Measurements from ENCODE around the gene SEMA3D. TPM values are rescaled to one million over a fixed set of nuclear protein-coding genes. Genes with fewer than 3 reads are reported as not detected.
"Not testable (repeated sequence)": the region's sequence is repeated elsewhere in the genome, so short reads cannot be mapped to it uniquely, and the experiment has no call there.

SEMA3D gene
- total and polyA plus RNA-seq, 2 donors (not counting 1 experiment from before 2014, with no cell fraction given) = 0.46 to 0.59 TPM

DNA sequence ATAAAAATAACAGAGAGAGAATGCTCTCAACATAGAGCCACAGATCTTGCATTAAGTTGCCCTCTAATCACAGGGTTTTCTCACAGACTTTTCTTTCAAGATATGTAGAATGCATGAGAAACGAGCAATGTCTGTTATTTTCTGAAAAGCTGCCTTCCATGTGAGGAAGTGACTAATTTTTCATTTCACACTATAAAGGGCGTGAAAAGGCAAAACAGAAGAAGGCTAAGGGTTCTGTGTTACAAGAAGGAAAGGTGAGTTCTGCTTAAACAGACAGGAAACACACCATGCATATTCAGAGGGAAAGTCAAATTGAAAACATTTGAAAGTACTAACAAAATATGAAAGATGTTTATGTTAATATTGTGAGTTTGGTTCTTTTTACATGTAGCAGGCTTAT, 189.2 kb downstream of the SEMA3D start:
- CTCF ChIA-PET = no interaction called here
- H3K79me2 ChIP-seq (ENCODE audit: control insufficient read depth, insufficient read depth, low read length) = no peaks in the 10 kb centered on the region
- no peak for DNase-seq
- H3K9me3 ChIP-seq (ENCODE audit: control extremely low read depth in 1 of 3, control insufficient read depth in 2 of 3, insufficient read depth in 1 of 3, low read length in 2 of 3) = peaks cover 0 to 3% (median 0%) of the 10 kb centered on the region in 3 donors
- POLR2A ChIA-PET = no interaction called here
- no peak overlapping the region for H3K4me2 ChIP-seq (replicated peaks; ENCODE audit: low read depth, low read length, poor library complexity, severe bottlenecking)
- no peaks in the 10 kb centered on the region for H3K4me1 ChIP-seq (ENCODE audit: control insufficient read depth in 2 of 2, insufficient read depth in 2 of 2, low read length in 2 of 2)
- H3K36me3 ChIP-seq (replicated peaks in 1 of 2; ENCODE audit: control extremely low read depth in 1 of 2, control insufficient read depth in 1 of 2, extremely low read depth in 1 of 2, insufficient read depth in 2 of 2, low read length in 1 of 2) = no peaks in the 10 kb centered on the region
- TF ChIP-seq, protein P1, sequence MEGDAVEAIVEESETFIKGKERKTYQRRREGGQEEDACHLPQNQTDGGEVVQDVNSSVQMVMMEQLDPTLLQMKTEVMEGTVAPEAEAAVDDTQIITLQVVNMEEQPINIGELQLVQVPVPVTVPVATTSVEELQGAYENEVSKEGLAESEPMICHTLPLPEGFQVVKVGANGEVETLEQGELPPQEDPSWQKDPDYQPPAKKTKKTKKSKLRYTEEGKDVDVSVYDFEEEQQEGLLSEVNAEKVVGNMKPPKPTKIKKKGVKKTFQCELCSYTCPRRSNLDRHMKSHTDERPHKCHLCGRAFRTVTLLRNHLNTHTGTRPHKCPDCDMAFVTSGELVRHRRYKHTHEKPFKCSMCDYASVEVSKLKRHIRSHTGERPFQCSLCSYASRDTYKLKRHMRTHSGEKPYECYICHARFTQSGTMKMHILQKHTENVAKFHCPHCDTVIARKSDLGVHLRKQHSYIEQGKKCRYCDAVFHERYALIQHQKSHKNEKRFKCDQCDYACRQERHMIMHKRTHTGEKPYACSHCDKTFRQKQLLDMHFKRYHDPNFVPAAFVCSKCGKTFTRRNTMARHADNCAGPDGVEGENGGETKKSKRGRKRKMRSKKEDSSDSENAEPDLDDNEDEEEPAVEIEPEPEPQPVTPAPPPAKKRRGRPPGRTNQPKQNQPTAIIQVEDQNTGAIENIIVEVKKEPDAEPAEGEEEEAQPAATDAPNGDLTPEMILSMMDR (IDR thresholded peaks at IDR 0.05) = no peak
- TF ChIP-seq EZH2 (IDR thresholded peaks at IDR 0.05; ENCODE audit: borderline replicate concordance, insufficient read depth, low read depth, low read length, poor library complexity, severe bottlenecking) = no peak
- Mint-ChIP-seq H3K27ac (no peak overlapping the region), H3K4me1 (no peaks in the 10 kb centered on the region), H3K4me3 (no peak overlapping the region), H3K9me3 (ENCODE audit: insufficient read depth) (no peaks in the 10 kb centered on the region), H3K27me3 (no peaks in the 10 kb centered on the region)
- no CpG with 5 or more reads among the region's 2 CpGs for WGBS (ENCODE audit: insufficient coverage)
- no peak for ATAC-seq (ENCODE audit: low read depth)
- no peaks in the 10 kb centered on the region for H3K27me3 ChIP-seq (replicated peaks in 1 of 4; ENCODE audit: control extremely low read depth in 1 of 4, control insufficient read depth in 3 of 4, insufficient read depth in 4 of 4, low read length in 3 of 4)
- H3K9ac ChIP-seq (ENCODE audit: low read length) = no peak overlapping the region
- H4K20me1 ChIP-seq (ENCODE audit: control insufficient read depth, insufficient read depth, low read length, poor library complexity, severe bottlenecking) = no peaks in the 10 kb centered on the region
- no peak overlapping the region for H3K4me3 ChIP-seq (ENCODE audit: control extremely low read depth in 1 of 5, extremely low read depth in 1 of 5, insufficient read depth in 1 of 5, low read depth in 2 of 5, low read length in 4 of 5)
- intact Hi-C loops (cut with micrococcal nuclease) = no loop called here
- no peak overlapping the region for H2AFZ ChIP-seq (ENCODE audit: insufficient read depth, low read depth, low read length, poor library complexity, severe bottlenecking)
- no peak overlapping the region for H3K27ac ChIP-seq (ENCODE audit: low read length in 2 of 2)

DNA sequence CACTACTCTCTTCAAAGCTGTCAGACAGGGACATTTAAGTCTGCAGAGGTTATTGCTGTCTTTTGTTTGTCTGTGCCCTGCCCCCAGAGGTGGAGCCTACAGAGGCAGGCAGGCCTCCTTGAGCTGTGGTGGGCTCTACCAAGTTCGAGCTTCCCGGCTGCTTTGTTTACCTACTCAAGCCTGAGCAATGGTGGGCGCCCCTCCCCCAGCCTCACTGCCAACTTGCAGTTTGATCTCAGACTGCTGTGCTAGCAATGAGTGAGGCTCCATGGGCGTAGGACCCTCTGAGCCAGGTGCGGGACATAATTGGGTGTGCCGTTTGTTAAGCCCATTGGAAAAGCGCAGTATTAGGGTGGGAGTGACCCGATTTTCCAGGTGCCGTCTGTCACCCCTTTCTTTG, 193.9 kb downstream of the SEMA3D start:
- H3K4me3 ChIP-seq (ENCODE audit: control extremely low read depth in 1 of 5, extremely low read depth in 1 of 5, insufficient read depth in 1 of 5, low read depth in 2 of 5, low read length in 4 of 5); H2AFZ ChIP-seq (ENCODE audit: insufficient read depth, low read depth, low read length, poor library complexity, severe bottlenecking); H3K27me3 Mint-ChIP-seq; H3K27ac Mint-ChIP-seq; H3K36me3 ChIP-seq (replicated peaks in 1 of 2; ENCODE audit: control extremely low read depth in 1 of 2, control insufficient read depth in 1 of 2, extremely low read depth in 1 of 2, insufficient read depth in 2 of 2, low read length in 1 of 2); intact Hi-C loops (cut with micrococcal nuclease); H3K9me3 ChIP-seq (ENCODE audit: control extremely low read depth in 1 of 3, control insufficient read depth in 2 of 3, insufficient read depth in 1 of 3, low read length in 2 of 3); H3K4me1 Mint-ChIP-seq; ATAC-seq (ENCODE audit: low read depth); H3K27me3 ChIP-seq (replicated peaks in 1 of 4; ENCODE audit: control extremely low read depth in 1 of 4, control insufficient read depth in 3 of 4, insufficient read depth in 4 of 4, low read length in 3 of 4); H3K27ac ChIP-seq (ENCODE audit: low read length in 2 of 2); H4K20me1 ChIP-seq (ENCODE audit: control insufficient read depth, insufficient read depth, low read length, poor library complexity, severe bottlenecking); H3K79me2 ChIP-seq (ENCODE audit: control insufficient read depth, insufficient read depth, low read length); DNase-seq; H3K9ac ChIP-seq (ENCODE audit: low read length); POLR2A ChIA-PET; H3K9me3 Mint-ChIP-seq (ENCODE audit: insufficient read depth); H3K4me3 Mint-ChIP-seq; H3K4me1 ChIP-seq (ENCODE audit: control insufficient read depth in 2 of 2, insufficient read depth in 2 of 2, low read length in 2 of 2); H3K4me2 ChIP-seq (replicated peaks; ENCODE audit: low read depth, low read length, poor library complexity, severe bottlenecking): not testable (repeated sequence)
- CTCF ChIA-PET = interaction anchor here (1.0 kb wide), 1 partner anchor 34 kb away, joined by 3 read pairs; no protein-coding TSS in a partner anchor
- 92% methylated on average over 9 of the region's 9 CpGs for WGBS (ENCODE audit: insufficient coverage)

All from B cell (primary cell).